ENCODE data around the gene ZDHHC9. TPM values are rescaled to one million over a fixed set of nuclear protein-coding genes. Genes with fewer than 3 reads are reported as not detected.

The ZDHHC9 gene
- total and polyA plus RNA-seq, 2 of the 4 experiments (the other 2 are of a cell fraction) = 17.7 to 28.4 TPM

GRCh38 chrX:129872524-129872923 is 28.8 kb upstream of the ZDHHC9 start:
- no peaks in the 10 kb centered on the region for H3K79me1 ChIP-seq (ENCODE audit: low read depth in 1 of 2, low read length in 2 of 2)
- H2BK120ac ChIP-seq (ENCODE audit: low read depth, low read length) = no peak overlapping the region
- H3K4ac ChIP-seq (ENCODE audit: low read depth, low read length) = no peak overlapping the region
- WGBS, 2 experiments (ENCODE audit: extremely low coverage in 2 of 2, insufficient read length in 1 of 2) = no CpG with 5 or more reads among the region's 2 CpGs
- no peaks in the 10 kb centered on the region for H3K4me1 ChIP-seq (ENCODE audit: control insufficient read depth, insufficient read depth, low read length)
- H2AK5ac ChIP-seq (ENCODE audit: low read depth, low read length) = no peak overlapping the region
- H2AFZ ChIP-seq (replicated peaks; ENCODE audit: low read length, poor library complexity) = no peak overlapping the region
- ATAC-seq (ENCODE audit: low read depth) (no peak), DNase-seq (no peak)
- TF ChIP-seq RFX5 (IDR thresholded peaks at IDR 0.05; ENCODE audit: low read depth, low read length) = no peak
- TF ChIP-seq POLR2A (IDR thresholded peaks at IDR 0.05; ENCODE audit: low read depth, low read length) = no peak
- TF ChIP-seq FOS (IDR thresholded peaks at IDR 0.05; ENCODE audit: low read depth, low read length) = no peak
- TF ChIP-seq, protein P1, sequence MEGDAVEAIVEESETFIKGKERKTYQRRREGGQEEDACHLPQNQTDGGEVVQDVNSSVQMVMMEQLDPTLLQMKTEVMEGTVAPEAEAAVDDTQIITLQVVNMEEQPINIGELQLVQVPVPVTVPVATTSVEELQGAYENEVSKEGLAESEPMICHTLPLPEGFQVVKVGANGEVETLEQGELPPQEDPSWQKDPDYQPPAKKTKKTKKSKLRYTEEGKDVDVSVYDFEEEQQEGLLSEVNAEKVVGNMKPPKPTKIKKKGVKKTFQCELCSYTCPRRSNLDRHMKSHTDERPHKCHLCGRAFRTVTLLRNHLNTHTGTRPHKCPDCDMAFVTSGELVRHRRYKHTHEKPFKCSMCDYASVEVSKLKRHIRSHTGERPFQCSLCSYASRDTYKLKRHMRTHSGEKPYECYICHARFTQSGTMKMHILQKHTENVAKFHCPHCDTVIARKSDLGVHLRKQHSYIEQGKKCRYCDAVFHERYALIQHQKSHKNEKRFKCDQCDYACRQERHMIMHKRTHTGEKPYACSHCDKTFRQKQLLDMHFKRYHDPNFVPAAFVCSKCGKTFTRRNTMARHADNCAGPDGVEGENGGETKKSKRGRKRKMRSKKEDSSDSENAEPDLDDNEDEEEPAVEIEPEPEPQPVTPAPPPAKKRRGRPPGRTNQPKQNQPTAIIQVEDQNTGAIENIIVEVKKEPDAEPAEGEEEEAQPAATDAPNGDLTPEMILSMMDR (conservative IDR thresholded peaks at IDR 0.05; ENCODE audit: low read depth, low read length) = no peak
- TF ChIP-seq RAD21 (IDR thresholded peaks at IDR 0.05; ENCODE audit: low read length) = no peak
- TF ChIP-seq MAZ (IDR thresholded peaks at IDR 0.05; ENCODE audit: borderline replicate concordance, low read depth, low read length) = no peak
- TF ChIP-seq CEBPB (IDR thresholded peaks at IDR 0.05; ENCODE audit: low read depth, low read length) = no peak
- TF ChIP-seq BHLHE40 (IDR thresholded peaks at IDR 0.05; ENCODE audit: low read depth, low read length) = no peak
- TF ChIP-seq MAFK (IDR thresholded peaks at IDR 0.05; ENCODE audit: low read depth, low read length) = no peak
- TF ChIP-seq ELK1 (IDR thresholded peaks at IDR 0.05; ENCODE audit: borderline replicate concordance, low read depth, low read length) = no peak
- no peak for TF ChIP-seq CHD1 (IDR thresholded peaks at IDR 0.05; ENCODE audit: low read depth, low read length)
- TF ChIP-seq MXI1 (IDR thresholded peaks at IDR 0.05; ENCODE audit: borderline replicate concordance, low read depth, low read length) = no peak
- TF ChIP-seq SMC3 (IDR thresholded peaks at IDR 0.05; ENCODE audit: low read depth, low read length) = no peak
- TF ChIP-seq USF2 (IDR thresholded peaks at IDR 0.05; ENCODE audit: low read depth, low read length) = no peak
- TF ChIP-seq RCOR1 (IDR thresholded peaks at IDR 0.05; ENCODE audit: insufficient replicate concordance, low read length) = no peak
- no peak overlapping the region for H2BK5ac ChIP-seq (ENCODE audit: low read depth, low read length, poor library complexity, severe bottlenecking)
- ChIA-PET CTCF (no interaction called here), POLR2A (ENCODE audit: unreplicated experiment) (no interaction called here)
- no TSS peak for BruUV-seq (replicated peaks)
- H3K4me2 ChIP-seq (ENCODE audit: low read depth, low read length) = no peak overlapping the region
- no peak overlapping the region for H3K4me3 ChIP-seq (ENCODE audit: insufficient read depth, low read depth, low read length)
- H3K9me1 ChIP-seq (ENCODE audit: insufficient read depth, low read length) = peaks cover 4% of the 10 kb centered on the region; the same call in 1 of the 2 replicates
- H3K23ac ChIP-seq (ENCODE audit: low read depth, low read length) = no peak overlapping the region
- peaks cover 15% of the 10 kb centered on the region for H3K27me3 ChIP-seq (ENCODE audit: control insufficient read depth, insufficient read depth, low read length)
- no peaks in the 10 kb centered on the region for H3K9me3 ChIP-seq (ENCODE audit: control insufficient read depth, insufficient read depth, low read length)
- no peak overlapping the region for H2BK15ac ChIP-seq (ENCODE audit: low read depth, low read length)
- H3K9ac ChIP-seq (ENCODE audit: low read depth, low read length) = no peak overlapping the region
- in situ Hi-C loops (cut with MboI; ENCODE audit: low sequenced_read_pairs) (no loop called here), dilution Hi-C loops (cut with HindIII; ENCODE audit: low sequenced_read_pairs, unreplicated experiment) (no loop called here), intact Hi-C loops (cut with micrococcal nuclease) (no loop called here)
- H3K18ac ChIP-seq (ENCODE audit: low read depth, low read length) = no peak overlapping the region
- no peaks in the 10 kb centered on the region for H4K20me1 ChIP-seq (ENCODE audit: insufficient read depth, low read length)
- H2AK9ac ChIP-seq (replicated peaks; ENCODE audit: low read depth, low read length, poor library complexity) = no peak overlapping the region
- no peak overlapping the region for H3K27ac ChIP-seq (ENCODE audit: insufficient read depth, low read length)
- H2BK20ac ChIP-seq (ENCODE audit: low read depth, low read length) = no peak overlapping the region
- H4K5ac ChIP-seq (ENCODE audit: low read depth, low read length) = no peak overlapping the region
- H3K14ac ChIP-seq (replicated peaks; ENCODE audit: low read depth, low read length) = no peak overlapping the region
- no peaks in the 10 kb centered on the region for H3K36me3 ChIP-seq (ENCODE audit: control insufficient read depth, insufficient read depth, low read length)
- H4K8ac ChIP-seq (ENCODE audit: low read depth in 2 of 2, low read length in 2 of 2) = no peak overlapping the region
- H4K91ac ChIP-seq (ENCODE audit: insufficient read depth, low read depth, low read length) = no peak overlapping the region
- H3K56ac ChIP-seq (ENCODE audit: extremely low read depth, insufficient read depth, low read length) = no peak overlapping the region

All from IMR-90 (cell line).